ENCODE results near the gene CLCN7.

GRCh38 chr16:1505912-1506311 is 31.1 kb upstream of the CLCN7 start:
- TF ChIP-seq EP300 (IDR thresholded peaks at IDR 0.05) = no peak
- TF ChIP-seq, protein P1, sequence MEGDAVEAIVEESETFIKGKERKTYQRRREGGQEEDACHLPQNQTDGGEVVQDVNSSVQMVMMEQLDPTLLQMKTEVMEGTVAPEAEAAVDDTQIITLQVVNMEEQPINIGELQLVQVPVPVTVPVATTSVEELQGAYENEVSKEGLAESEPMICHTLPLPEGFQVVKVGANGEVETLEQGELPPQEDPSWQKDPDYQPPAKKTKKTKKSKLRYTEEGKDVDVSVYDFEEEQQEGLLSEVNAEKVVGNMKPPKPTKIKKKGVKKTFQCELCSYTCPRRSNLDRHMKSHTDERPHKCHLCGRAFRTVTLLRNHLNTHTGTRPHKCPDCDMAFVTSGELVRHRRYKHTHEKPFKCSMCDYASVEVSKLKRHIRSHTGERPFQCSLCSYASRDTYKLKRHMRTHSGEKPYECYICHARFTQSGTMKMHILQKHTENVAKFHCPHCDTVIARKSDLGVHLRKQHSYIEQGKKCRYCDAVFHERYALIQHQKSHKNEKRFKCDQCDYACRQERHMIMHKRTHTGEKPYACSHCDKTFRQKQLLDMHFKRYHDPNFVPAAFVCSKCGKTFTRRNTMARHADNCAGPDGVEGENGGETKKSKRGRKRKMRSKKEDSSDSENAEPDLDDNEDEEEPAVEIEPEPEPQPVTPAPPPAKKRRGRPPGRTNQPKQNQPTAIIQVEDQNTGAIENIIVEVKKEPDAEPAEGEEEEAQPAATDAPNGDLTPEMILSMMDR (IDR thresholded peaks at IDR 0.05) = no peak

Measured in gastroesophageal sphincter (tissue), 3 donors.